ENCODE measurements around the gene HSD3B1. TPM values are rescaled to one million over a fixed set of nuclear protein-coding genes. Genes with fewer than 3 reads are reported as not detected.
"Not testable (repeated sequence)": the region's sequence is repeated elsewhere in the genome, so short reads cannot be mapped to it uniquely, and the experiment has no call there.

The HSD3B1 gene
- total RNA-seq, 2 donors from 2014 or later, result not detected

GRCh38 chr1:119553302-119554071 lies 46.5 kb downstream of the HSD3B1 start:
- H3K36me3 ChIP-seq (replicated peaks in 1 of 2; ENCODE audit: insufficient read depth in 1 of 2, low read depth in 2 of 2); intact Hi-C loops (cut with DNase I); H3K9me3 ChIP-seq; H3K4me3 ChIP-seq; H3K27me3 ChIP-seq: not testable (repeated sequence)
- peak in 1 of 3 donors; percentile 2 for TF ChIP-seq POLR2A (IDR thresholded peaks at IDR 0.05)
- WGBS, 2 donors, result 20 to 39% methylated on average over 1 of the region's 1 CpG
- ATAC-seq, result peak; percentile 76
- peaks cover 38% of the 10 kb centered on the region for H3K4me1 ChIP-seq
- H3K27ac ChIP-seq, result peak overlapping the region; percentile 45 to 76 (median 64)
- peak; percentile 31 to 77 (median 48) for DNase-seq

GRCh38 chr1:119554183-119554582 lies 47.2 kb downstream of the HSD3B1 start:
- H3K36me3 ChIP-seq (replicated peaks in 1 of 2; ENCODE audit: insufficient read depth in 1 of 2, low read depth in 2 of 2), result no peaks in the 10 kb centered on the region
- ATAC-seq, result peak; percentile 57
- intact Hi-C loops (cut with DNase I), result no loop called here
- H3K27me3 ChIP-seq, result no peaks in the 10 kb centered on the region
- peaks cover 38% of the 10 kb centered on the region for H3K4me1 ChIP-seq
- no peaks in the 10 kb centered on the region for H3K9me3 ChIP-seq
- peak; percentile 61 to 80 (median 70) for DNase-seq
- H3K27ac ChIP-seq, result peak overlapping the region; percentile 45 to 76 (median 64)
- TF ChIP-seq, protein P1, sequence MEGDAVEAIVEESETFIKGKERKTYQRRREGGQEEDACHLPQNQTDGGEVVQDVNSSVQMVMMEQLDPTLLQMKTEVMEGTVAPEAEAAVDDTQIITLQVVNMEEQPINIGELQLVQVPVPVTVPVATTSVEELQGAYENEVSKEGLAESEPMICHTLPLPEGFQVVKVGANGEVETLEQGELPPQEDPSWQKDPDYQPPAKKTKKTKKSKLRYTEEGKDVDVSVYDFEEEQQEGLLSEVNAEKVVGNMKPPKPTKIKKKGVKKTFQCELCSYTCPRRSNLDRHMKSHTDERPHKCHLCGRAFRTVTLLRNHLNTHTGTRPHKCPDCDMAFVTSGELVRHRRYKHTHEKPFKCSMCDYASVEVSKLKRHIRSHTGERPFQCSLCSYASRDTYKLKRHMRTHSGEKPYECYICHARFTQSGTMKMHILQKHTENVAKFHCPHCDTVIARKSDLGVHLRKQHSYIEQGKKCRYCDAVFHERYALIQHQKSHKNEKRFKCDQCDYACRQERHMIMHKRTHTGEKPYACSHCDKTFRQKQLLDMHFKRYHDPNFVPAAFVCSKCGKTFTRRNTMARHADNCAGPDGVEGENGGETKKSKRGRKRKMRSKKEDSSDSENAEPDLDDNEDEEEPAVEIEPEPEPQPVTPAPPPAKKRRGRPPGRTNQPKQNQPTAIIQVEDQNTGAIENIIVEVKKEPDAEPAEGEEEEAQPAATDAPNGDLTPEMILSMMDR (IDR thresholded peaks at IDR 0.05), result peak in 2 of 7 experiments; percentile 10 to 15
- TF ChIP-seq POLR2A (IDR thresholded peaks at IDR 0.05), result no peak
- H3K4me3 ChIP-seq, result no peak overlapping the region

GRCh38 chr1:119556423-119556822 lies 49.4 kb downstream of the HSD3B1 start:
- intact Hi-C loops (cut with DNase I), result no loop called here

DNA sequence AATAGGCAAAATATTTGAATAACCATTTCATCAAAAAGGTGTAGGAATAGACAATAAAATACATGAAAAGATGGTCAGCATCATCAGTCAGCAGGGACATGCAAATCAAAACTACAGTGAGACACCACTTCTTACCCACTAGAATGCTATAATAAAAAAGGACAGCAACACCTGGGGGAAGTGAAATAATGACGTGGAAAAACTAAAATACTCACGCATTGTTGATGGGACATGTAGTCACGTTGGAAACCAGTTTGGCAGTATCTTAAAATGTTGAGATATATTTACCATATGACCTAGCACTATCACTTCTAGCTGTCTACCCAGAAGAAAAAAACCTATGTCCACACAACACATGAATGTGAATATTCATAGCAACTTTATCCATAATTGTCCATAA lies 53.4 kb downstream of the HSD3B1 start:
- WGBS, 2 donors, result 82 to 93% methylated on average over 3 of the region's 3 CpGs
- H3K4me3 ChIP-seq; H3K27ac ChIP-seq; H3K36me3 ChIP-seq (replicated peaks in 1 of 2; ENCODE audit: insufficient read depth in 1 of 2, low read depth in 2 of 2); H3K9me3 ChIP-seq; intact Hi-C loops (cut with DNase I); ATAC-seq; DNase-seq; H3K27me3 ChIP-seq; H3K4me1 ChIP-seq: not testable (repeated sequence)

More at GRCh38 chr1:119556423-119556822, 49.4 kb downstream of the HSD3B1 start:
- no peak for TF ChIP-seq POLR2A (IDR thresholded peaks at IDR 0.05)
- TF ChIP-seq, protein P1 (IDR thresholded peaks at IDR 0.05), result no peak
- no peak for DNase-seq
- ATAC-seq, result no peak
- Histone ChIP-seq H3K36me3 (replicated peaks in 1 of 2; ENCODE audit: insufficient read depth in 1 of 2, low read depth in 2 of 2) (no peaks in the 10 kb centered on the region), H3K4me3 (no peak overlapping the region), H3K27me3 (no peaks in the 10 kb centered on the region), H3K27ac (no peak overlapping the region), H3K4me1 (peaks cover 33% of the 10 kb centered on the region), H3K9me3 (no peaks in the 10 kb centered on the region)
- WGBS, 2 donors, result 76 to 78% methylated on average over 3 of the region's 3 CpGs

DNA sequence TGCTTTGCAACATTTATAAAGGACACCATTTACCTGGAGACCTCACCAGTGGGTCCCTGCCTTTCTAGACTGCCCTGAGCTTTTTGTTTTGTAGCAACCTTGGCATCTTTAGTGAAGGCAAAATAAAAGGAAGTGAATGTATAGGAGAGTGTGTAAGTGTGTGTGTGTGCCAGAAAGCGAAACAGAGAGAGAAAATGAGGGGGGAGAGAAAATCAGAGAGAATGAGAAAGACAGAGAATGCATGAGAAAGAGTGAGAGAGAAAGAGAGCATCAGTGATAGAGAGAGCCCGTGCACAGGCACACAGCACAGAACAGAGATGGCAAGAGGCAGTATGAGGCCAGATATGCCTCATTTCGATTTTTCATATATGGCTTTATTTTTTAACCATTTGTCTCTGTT lies 57.5 kb downstream of the HSD3B1 start:
- H3K27ac ChIP-seq, result no peak overlapping the region
- ATAC-seq (no peak), DNase-seq (no peak)
- H3K27me3 ChIP-seq, result no peaks in the 10 kb centered on the region
- no peaks in the 10 kb centered on the region for H3K36me3 ChIP-seq (replicated peaks in 1 of 2; ENCODE audit: insufficient read depth in 1 of 2, low read depth in 2 of 2)
- intact Hi-C loops (cut with DNase I), result no loop called here
- WGBS, 2 donors, result 80 to 83% methylated on average over 3 of the region's 3 CpGs
- no peaks in the 10 kb centered on the region for H3K9me3 ChIP-seq
- H3K4me1 ChIP-seq, result no peaks in the 10 kb centered on the region
- TF ChIP-seq, protein P1 (IDR thresholded peaks at IDR 0.05), result no peak
- no peak for TF ChIP-seq POLR2A (IDR thresholded peaks at IDR 0.05)
- H3K4me3 ChIP-seq, result no peak overlapping the region

Other genes with a start within 250 kb of the HSD3B1 start
- not detected for gene HAO2, start 138.4 kb upstream of the HSD3B1 start, total RNA-seq
- gene HSD3B2, start 92.1 kb upstream of the HSD3B1 start, total RNA-seq, result not detected
- 1 to 10 TPM; 4.9 to 8.6 TPM for gene ZNF697, start 141.1 kb downstream of the HSD3B1 start, total RNA-seq
- gene PHGDH, start 204.7 kb downstream of the HSD3B1 start, total RNA-seq, result 100 to 1,000 TPM in 1 of 2 donors, 10 to 100 TPM in 1; 75.5 to 101 TPM

Measured in body of pancreas (tissue), 4 donors.